Measurements from ENCODE around the gene ESRRA. TPM values are rescaled to one million over a fixed set of nuclear protein-coding genes. Genes with fewer than 3 reads are reported as not detected.

The ESRRA gene
- total and polyA plus RNA-seq, 2 of the 8 experiments (the other 6 are each of a cell fraction or from before 2014, with no cell fraction given) = 18.2 to 37.0 TPM

DNA sequence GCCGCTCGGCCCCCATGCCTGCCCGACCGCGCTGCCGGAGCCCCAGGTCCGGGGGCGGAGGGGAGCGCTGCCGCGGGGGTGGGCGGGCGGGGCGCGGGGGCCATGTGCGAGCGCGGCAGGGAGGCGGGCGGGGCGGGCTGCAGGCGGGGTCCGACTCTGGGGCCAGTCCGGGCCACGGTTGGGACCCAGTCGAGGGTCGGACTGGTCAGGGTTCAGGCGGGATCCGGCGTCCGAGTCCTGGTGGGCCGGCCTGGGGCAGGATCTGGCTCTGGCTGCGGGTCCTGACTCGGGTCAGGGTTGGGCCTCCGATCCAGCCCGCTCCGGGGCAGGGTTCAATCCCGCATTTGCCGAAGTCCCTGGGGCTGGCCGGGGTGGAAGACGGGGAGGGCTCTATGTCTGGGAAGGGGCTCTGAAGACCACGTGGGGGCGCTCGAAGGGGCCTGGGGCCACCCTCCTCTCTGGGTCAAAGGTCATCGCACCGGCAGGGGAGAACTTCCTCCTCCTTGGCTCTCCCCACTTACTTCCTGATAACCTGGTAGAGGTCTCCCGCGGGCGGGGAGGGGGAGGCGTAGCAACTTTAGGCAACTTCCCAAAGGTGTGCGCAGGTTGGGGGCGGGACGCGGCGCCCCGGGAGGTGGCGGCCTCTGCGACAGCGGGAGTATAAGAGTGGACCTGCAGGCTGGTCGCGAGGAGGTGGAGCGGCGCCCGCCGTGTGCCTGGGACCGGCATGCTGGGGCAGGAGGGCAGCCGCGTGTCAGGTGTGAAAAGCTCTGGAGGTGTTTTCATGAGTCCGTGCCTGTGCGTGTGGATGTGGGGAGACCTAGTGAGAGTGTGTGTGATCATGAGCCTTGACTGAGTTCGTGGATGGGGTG, 603 bp downstream of the ESRRA start:
- Histone ChIP-seq H4K5ac (ENCODE audit: insufficient read length, low read depth, low read length) (peak overlapping the region; percentile 89), H2BK5ac (ENCODE audit: low read depth, low read length) (peak overlapping the region; percentile 97; the same call in 1 of the 2 replicates), H3K18ac (ENCODE audit: extremely low read depth, low read length) (peak overlapping the region; percentile 95), H3K4me1 (replicated peaks in 1 of 4; ENCODE audit: control insufficient read depth in 3 of 4, insufficient read depth in 4 of 4, low read length in 3 of 4) (peaks cover 3 to 14% (median 12%) of the 10 kb centered on the region in 4 experiments; a peak in 6 of 7 replicates), H2BK20ac (ENCODE audit: low read length) (no peak overlapping the region), H3K23ac (ENCODE audit: insufficient read length) (no peak overlapping the region), H3K14ac (ENCODE audit: insufficient read length) (no peak overlapping the region), H2BK15ac (ENCODE audit: low read length) (peak overlapping the region; percentile 88; the same call in 1 of the 2 replicates), H3K27me3 (replicated peaks in 1 of 4; ENCODE audit: control insufficient read depth in 3 of 4, extremely low read depth in 1 of 4, insufficient read depth in 3 of 4, low read length in 3 of 4) (peaks cover 0 to 16% (median 4%) of the 10 kb centered on the region in 4 experiments; a peak in 4 of 7 replicates), H4K8ac (ENCODE audit: extremely low read depth, insufficient read depth, low read length) (0 out of 2 replicates have a peak overlapping the region, but pooled peaks have one; percentile 7), H3K4ac (replicated peaks; ENCODE audit: insufficient read length, low read depth, low read length) (peak overlapping the region; percentile 99), H3K9me3 (ENCODE audit: insufficient read depth in 2 of 2, low read depth in 1 of 2, low read length in 1 of 2) (no peaks in the 10 kb centered on the region), H3K23me2 (ENCODE audit: low read depth, low read length) (peaks cover 8% of the 10 kb centered on the region; the same call in 1 of the 2 replicates), H2AFZ (ENCODE audit: low read length) (0 out of 2 replicates have a peak overlapping the region, but pooled peaks have one; percentile 36), H2BK12ac (ENCODE audit: low read depth, low read length) (peak overlapping the region; percentile 90; the same call in 1 of the 2 replicates), H2AK5ac (ENCODE audit: low read depth, low read length) (peak overlapping the region; percentile 96; the same call in 1 of the 2 replicates), H4K20me1 (replicated peaks in 1 of 2; ENCODE audit: control insufficient read depth in 1 of 2, insufficient read depth in 2 of 2, low read length in 2 of 2) (peaks cover 2 to 3% of the 10 kb centered on the region in 2 experiments), H3K27ac (ENCODE audit: low read depth, low read length) (0 out of 2 replicates have a peak overlapping the region, but pooled peaks have one; percentile 46), H3K9ac (replicated peaks in 1 of 4; ENCODE audit: extremely low read depth in 1 of 4, low read depth in 3 of 4, low read length in 3 of 4) (peak overlapping the region in 3 of 4 experiments; percentile 4 to 76 (median 55); a peak in 6 of 7 replicates), H3K79me1 (ENCODE audit: low read depth, low read length) (peaks cover 12% of the 10 kb centered on the region; the same call in 1 of the 2 replicates), H3K36me3 (ENCODE audit: control insufficient read depth in 2 of 4, insufficient read depth in 4 of 4, low read length in 3 of 4) (no peaks in the 10 kb centered on the region), H3K56ac (replicated peaks; ENCODE audit: insufficient read length, low read depth, low read length) (peak overlapping the region; percentile 74), H3K79me2 (ENCODE audit: control insufficient read depth in 1 of 2, insufficient read depth in 2 of 2, low read length in 2 of 2) (peaks cover 0 to 19% of the 10 kb centered on the region in 2 experiments; a peak in 2 of 4 replicates), H2BK120ac (replicated peaks; ENCODE audit: low read depth, low read length) (no peak overlapping the region), H4K91ac (replicated peaks; ENCODE audit: insufficient read length, low read length) (peak overlapping the region; percentile 75), H3K4me2 (ENCODE audit: insufficient read depth in 1 of 2, low read depth in 2 of 2, low read length in 2 of 2) (peak overlapping the region; percentile 96 to 98), H3K4me3 (ENCODE audit: extremely low read depth in 1 of 4, insufficient read depth in 2 of 4, low read depth in 3 of 4, low read length in 4 of 4) (peak overlapping the region; percentile 62 to 93 (median 83))
- DNase-seq (ENCODE audit: low read depth in 1 of 2, low spot score in 2 of 2) (peak in 1 of 2 experiments; percentile 87), FAIRE-seq (no peak)
- POLR2A ChIA-PET (ENCODE audit: partially characterized antibody) = interaction anchor here (1.2 to 5.6 kb wide), 11 partner anchors 9 to 99 kb away, joined by 3 to 57 read pairs (median 6); partner anchors contain the start of genes BAD, FERMT3, GPR137 and PLCB3
- WGBS, 2 experiments (ENCODE audit: extremely low coverage in 1 of 2, insufficient coverage in 1 of 2, insufficient read length in 1 of 2, insufficient replicate concordance in 2 of 2, low coverage in 1 of 2, low lambda C conversion rate in 2 of 2, missing lambda C conversion rate in 1 of 2) = 1% methylated on average over 35 of the region's 71 CpGs; no CpG with 5 or more reads in 1 of the 2 experiments
- CTCF ChIA-PET (ENCODE audit: partially characterized antibody) = interaction anchor here (1.0 to 20.8 kb wide), 6 partner anchors 12 to 101 kb away, joined by 3 to 614 read pairs (median 28); partner anchors contain the start of genes CCDC88B, PPP1R14B, PRDX5 and TRMT112
- no peak for TF ChIP-seq TBP (IDR thresholded peaks at IDR 0.05; ENCODE audit: low read depth, low read length)
- TF ChIP-seq, protein P1, sequence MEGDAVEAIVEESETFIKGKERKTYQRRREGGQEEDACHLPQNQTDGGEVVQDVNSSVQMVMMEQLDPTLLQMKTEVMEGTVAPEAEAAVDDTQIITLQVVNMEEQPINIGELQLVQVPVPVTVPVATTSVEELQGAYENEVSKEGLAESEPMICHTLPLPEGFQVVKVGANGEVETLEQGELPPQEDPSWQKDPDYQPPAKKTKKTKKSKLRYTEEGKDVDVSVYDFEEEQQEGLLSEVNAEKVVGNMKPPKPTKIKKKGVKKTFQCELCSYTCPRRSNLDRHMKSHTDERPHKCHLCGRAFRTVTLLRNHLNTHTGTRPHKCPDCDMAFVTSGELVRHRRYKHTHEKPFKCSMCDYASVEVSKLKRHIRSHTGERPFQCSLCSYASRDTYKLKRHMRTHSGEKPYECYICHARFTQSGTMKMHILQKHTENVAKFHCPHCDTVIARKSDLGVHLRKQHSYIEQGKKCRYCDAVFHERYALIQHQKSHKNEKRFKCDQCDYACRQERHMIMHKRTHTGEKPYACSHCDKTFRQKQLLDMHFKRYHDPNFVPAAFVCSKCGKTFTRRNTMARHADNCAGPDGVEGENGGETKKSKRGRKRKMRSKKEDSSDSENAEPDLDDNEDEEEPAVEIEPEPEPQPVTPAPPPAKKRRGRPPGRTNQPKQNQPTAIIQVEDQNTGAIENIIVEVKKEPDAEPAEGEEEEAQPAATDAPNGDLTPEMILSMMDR (IDR thresholded peaks at IDR 0.05; ENCODE audit: control extremely low read depth in 1 of 3, insufficient read depth in 1 of 3, low read depth in 1 of 3, low read length in 3 of 3) = peak in 2 of 3 experiments; percentile 50 to 52; a peak in 3 of 4 replicates
- 0 out of 3 replicates have a peak, but pooled peaks of 1 of the 2 experiments have one; percentile 37 for TF ChIP-seq POLR2A (IDR thresholded peaks at IDR 0.05; ENCODE audit: control extremely low read depth in 1 of 2, low read depth in 2 of 2, low read length in 2 of 2)
- peak in 1 of 2 experiments; percentile 87; a peak in 2 of 4 replicates for TF ChIP-seq SIN3A (conservative IDR thresholded peaks at IDR 0.05 in 1 of 2, IDR thresholded peaks at IDR 0.05 in 1 of 2; ENCODE audit: low read depth in 1 of 2, low read length in 2 of 2)
- TF ChIP-seq SIX5 (IDR thresholded peaks at IDR 0.05; ENCODE audit: low read depth, low read length) = no peak
- TF ChIP-seq SP4 (IDR thresholded peaks at IDR 0.05; ENCODE audit: low read length) = no peak
- TF ChIP-seq JUND (IDR thresholded peaks at IDR 0.05; ENCODE audit: low read length) = no peak
